Esophagus mucosa (tissue), 1 donor: ENCODE results near the gene L2HGDH. TPM values are rescaled to one million over a fixed set of nuclear protein-coding genes. Genes with fewer than 3 reads are reported as not detected.

Source experiments
- ATAC-seq: fragments of 200-7000 bp; cut with Tn5 transposase; one replicate; pipeline ENCODE4 v1.9.1; 2020
- total RNA-seq: library from RNA; stranded (reverse); gene quantifications from one replicate; pipeline ENCODE4 v1.2.4, GENCODE V29; 2023
- donor health status: DM: yes; HTN: yes; CAD: no.

The L2HGDH gene
- total RNA-seq, 1 donor from 2014 or later: 6.0 TPM

DNA sequence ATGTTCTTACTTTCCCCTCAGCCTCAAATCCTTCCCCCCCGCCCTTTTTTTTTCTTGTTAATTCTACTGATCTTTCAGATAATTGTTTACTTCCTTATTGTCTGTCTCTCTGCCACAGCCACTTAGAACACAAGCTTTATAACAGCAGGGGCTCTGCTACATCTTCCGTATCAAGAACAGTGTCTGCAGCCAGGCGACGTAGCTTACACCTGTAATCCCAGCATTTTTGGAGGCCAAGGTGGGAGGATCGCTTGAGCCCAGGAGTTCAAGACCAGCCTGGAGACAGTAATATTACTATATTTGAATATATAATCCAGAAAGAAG, 86.1 kb downstream of the L2HGDH start:
- no peak for ATAC-seq

GRCh38 chr14:50225067-50225973, 86.7 kb downstream of the L2HGDH start:
- peak; percentile 29 for ATAC-seq

GRCh38 chr14:50222055-50222613, 89.9 kb downstream of the L2HGDH start:
- ATAC-seq: no peak

- no peak for ATAC-seq
Observed at GRCh38 chr14:50218501-50218900, 93.5 kb downstream of the L2HGDH start.

DNA sequence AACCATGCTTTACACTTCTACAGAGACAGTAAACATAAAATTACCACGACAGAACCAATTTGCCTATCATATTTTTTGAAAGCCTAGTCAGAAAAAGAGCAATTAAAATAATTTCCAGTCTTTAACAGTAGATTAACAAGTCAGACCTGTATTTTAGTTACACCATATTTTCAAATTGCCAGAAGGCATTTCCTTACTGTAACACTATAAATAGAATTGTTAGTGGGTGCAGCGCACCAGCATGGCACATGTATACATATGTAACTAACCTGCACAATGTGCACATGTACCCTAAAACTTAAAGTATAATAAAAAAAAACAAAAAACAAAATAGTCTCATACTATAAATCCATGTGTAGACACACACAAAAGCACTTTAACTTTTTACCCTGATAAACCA, 96.6 kb downstream of the L2HGDH start:
- peak; percentile 89 for ATAC-seq

GRCh38 chr14:50213795-50214194, 98.2 kb downstream of the L2HGDH start:
- no peak for ATAC-seq

GRCh38 chr14:50212726-50213125, 99.3 kb downstream of the L2HGDH start:
- ATAC-seq: no peak

DNA sequence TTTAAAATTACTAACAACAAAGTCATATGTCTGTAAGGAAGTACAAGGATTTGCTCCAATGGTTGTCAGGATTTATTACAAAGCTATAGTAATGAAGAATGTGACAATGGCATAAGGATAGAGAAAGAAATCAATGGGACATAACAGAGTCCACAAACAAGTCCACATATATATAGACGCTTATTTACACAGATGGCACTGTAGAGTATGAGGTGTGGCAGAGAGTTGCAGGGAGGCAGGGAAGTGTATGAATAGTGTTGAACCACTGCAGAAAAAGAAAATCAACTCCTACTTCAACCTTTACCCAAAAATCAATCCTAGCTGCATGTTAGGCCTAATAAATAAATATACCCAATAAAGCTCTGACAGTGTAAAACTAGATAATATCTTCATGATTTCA, 102.0 kb downstream of the L2HGDH start:
- ATAC-seq: no peak

DNA sequence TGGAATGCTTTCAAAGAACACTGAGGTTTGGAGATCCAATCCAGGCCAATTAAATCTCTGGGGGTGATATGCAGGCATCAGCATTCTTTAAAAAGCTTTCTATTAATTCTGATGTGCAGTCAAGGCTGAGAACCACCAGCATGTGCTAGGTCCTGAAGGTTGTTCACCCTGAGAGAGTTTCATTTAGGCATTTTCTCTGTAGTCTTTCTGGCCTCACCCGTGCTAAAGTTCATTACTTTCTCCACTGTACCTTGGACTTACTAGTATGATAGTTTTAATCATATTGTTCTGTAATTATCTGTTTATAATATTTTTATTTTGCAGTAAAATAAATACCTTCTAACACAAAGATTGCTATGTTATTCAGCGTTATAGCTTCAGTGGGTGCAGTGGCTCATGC, 113.5 kb downstream of the L2HGDH start:
- no peak for ATAC-seq

DNA sequence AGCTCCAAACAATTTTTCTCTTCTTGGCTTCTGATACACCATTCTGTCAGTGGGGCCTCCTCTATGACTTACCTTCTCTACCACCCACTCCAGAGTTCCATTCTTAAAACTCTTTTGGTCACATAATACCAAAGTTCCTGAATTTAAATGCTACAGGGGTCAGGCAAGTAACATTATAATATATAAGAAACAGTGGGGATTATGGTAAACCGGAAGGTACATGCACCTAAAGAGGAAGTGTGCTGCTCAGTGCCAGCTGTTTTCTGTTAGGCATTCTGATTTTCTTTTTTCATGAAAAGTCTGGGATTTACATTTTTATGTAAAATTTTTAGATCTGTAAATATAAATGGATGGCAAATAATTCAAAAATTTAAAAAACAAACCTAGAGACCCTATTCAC, 120.5 kb downstream of the L2HGDH start:
- ATAC-seq: no peak

Other genes with a start within 250 kb of the L2HGDH start
- gene VCPKMT, start 195.7 kb downstream of the L2HGDH start, total RNA-seq: 5.3 TPM
- gene SOS2, start 80.7 kb downstream of the L2HGDH start, total RNA-seq: 17.3 TPM
- gene DMAC2L, start 95 bp upstream of the L2HGDH start, total RNA-seq: 15.2 TPM
- 8.2 TPM for gene CDKL1, start 84.7 kb upstream of the L2HGDH start, total RNA-seq
- gene MAP4K5, start 220.3 kb upstream of the L2HGDH start, total RNA-seq: 35.5 TPM
- 3.1 TPM for gene ATL1, start 247.9 kb upstream of the L2HGDH start, total RNA-seq